Ascending aorta (tissue), 2 donors: ENCODE results near the gene POMGNT1. TPM values are rescaled to one million over a fixed set of nuclear protein-coding genes. Genes with fewer than 3 reads are reported as not detected.
A peak's percentile ranks its signal among the peaks of the same experiment; 100 is the strongest.

Experiments
- DNase-seq, 2 donors: peaks; one replicate each; pipeline ENCODE4 v3.0.0-alpha.2; 2019; ENCODE audit warnings: low spot score in 2 of 2
- H3K27ac ChIP-seq, 2 donors: fragments of 200-600 bp; sonication (generic); one replicate each; pipeline ENCODE4 v1.5.1; 2016 to 2017; ENCODE audit warnings: mild to moderate bottlenecking in 1 of 2
- H3K27me3 ChIP-seq: fragments of 200-600 bp; sonication (generic); one replicate; pipeline ENCODE4 v1.5.1; 2017
- H3K36me3 ChIP-seq, 2 donors: fragments of 200-600 bp; sonication (generic); one replicate each; pipeline ENCODE4 v1.5.1; 2016
- H3K4me1 ChIP-seq, 2 donors: fragments of 200-600 bp; sonication (generic); one replicate each; pipeline ENCODE4 v1.5.1; 2016 to 2017; ENCODE audit warnings: mild to moderate bottlenecking in 1 of 2
- H3K4me3 ChIP-seq, 2 donors: fragments of 200-600 bp; sonication (generic); one replicate each; pipeline ENCODE4 v1.5.1; 2016 to 2017; ENCODE audit warnings: mild to moderate bottlenecking in 1 of 2
- H3K9me3 ChIP-seq, 2 donors: fragments of 200-600 bp; sonication (generic); one replicate each; pipeline ENCODE4 v1.5.1; 2016
- CTCF ChIP-seq, 3 experiments: fragments of 200-600 bp in 2 of 3; fragments of 450-650 bp in 1 of 3; sonication (generic) in 2 of 3; IDR thresholded peaks; one replicate each; pipeline ENCODE4 v1.5.1; 2016 to 2019; ENCODE audit warnings: antibody characterized with exemption in 3 of 3, mild to moderate bottlenecking in 1 of 3, moderate library complexity in 1 of 3
- intact Hi-C: fragments of 100-400 bp; cut with DNase I; formaldehyde crosslinking; loops from one replicate; pipeline ENCODE4 v1.15.1; 2023
- total RNA-seq: library from RNA; depleted of rRNA; stranded (reverse); fragments of >200 nt; gene quantifications from one replicate; pipeline ENCODE4 v1.1.0, GENCODE V29; 2016

Gene POMGNT1
- total RNA-seq, 1 donor from 2014 or later = 122 TPM

GRCh38 chr1:46171871-46172270, 26.4 kb downstream of the POMGNT1 start:
- TF ChIP-seq CTCF (IDR thresholded peaks at IDR 0.05) = no peak
- no peaks in the 10 kb centered on the region for H3K9me3 ChIP-seq
- intact Hi-C loops = loop anchor here (10.0 kb wide), 1 partner anchor 487 kb away; the partner anchor contains the start of genes GPBP1L1 and TMEM69
- H3K27ac ChIP-seq = no peak overlapping the region
- no peak for DNase-seq
- no peaks in the 10 kb centered on the region for H3K36me3 ChIP-seq
- H3K4me3 ChIP-seq = no peak overlapping the region
- H3K4me1 ChIP-seq = peaks cover 3 to 20% of the 10 kb centered on the region in 2 donors
- no peaks in the 10 kb centered on the region for H3K27me3 ChIP-seq

DNA sequence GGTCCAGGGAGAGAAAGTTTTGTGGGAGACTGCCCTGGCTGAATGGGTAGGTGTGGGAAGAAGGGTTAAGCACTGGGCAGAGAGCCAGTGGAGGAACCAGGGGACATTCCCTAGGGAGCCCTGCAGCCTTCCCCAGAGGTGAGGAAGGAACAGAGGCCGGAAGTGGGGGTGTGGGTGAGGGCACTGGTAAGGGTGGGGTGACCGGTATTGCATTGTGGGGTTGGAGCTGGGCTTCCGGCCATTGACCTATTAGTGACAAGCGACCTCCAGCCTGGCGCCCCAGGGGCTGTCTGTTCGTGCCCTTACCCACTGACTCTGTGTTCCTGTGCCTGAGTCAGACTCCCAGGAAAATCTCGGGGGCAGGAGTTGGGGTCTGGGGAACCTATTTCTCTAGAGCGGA, 26.9 kb downstream of the POMGNT1 start:
- Histone ChIP-seq H3K9me3 (no peaks in the 10 kb centered on the region), H3K27me3 (no peaks in the 10 kb centered on the region), H3K4me3 (no peak overlapping the region), H3K4me1 (peaks cover 3 to 20% of the 10 kb centered on the region in 2 donors), H3K27ac (no peak overlapping the region), H3K36me3 (no peaks in the 10 kb centered on the region)
- intact Hi-C loops = loop anchor here (10.0 kb wide), 1 partner anchor 487 kb away; the partner anchor contains the start of genes GPBP1L1 and TMEM69
- no peak for TF ChIP-seq CTCF (IDR thresholded peaks at IDR 0.05)
- DNase-seq = no peak

DNA sequence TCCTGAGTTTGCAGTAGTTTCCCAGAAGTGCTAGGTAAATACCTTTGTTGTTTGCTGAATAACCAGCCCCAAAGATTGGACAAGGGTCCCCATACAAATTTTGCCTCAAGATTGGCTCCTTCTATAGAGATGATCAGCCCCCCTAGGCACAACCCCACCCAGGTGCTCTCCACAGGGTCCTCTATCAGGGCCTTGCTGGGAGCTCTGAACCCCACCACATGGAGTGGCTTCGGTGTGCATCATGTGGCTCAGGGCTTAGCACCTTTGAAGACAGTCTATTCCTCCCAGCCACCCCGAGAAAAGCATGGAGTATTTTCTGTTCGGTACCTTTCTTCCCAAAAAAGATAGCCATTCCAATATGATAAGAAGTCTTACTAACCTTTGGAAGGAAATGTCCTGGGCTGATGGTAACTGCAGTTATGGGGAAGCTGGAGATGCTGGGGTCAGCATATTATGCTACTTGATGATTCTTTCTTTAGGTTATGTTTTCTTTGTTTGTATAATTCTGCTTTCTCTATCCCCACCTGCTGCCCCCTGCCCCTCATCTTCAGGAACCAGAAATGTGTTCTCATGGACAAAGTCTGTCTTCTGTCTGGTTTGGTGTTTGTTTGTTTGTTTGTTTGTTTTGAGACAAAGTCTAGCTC, 28.3 kb downstream of the POMGNT1 start:
- Histone ChIP-seq H3K4me1 (peaks cover 1 to 20% of the 10 kb centered on the region in 2 donors), H3K27me3 (no peaks in the 10 kb centered on the region), H3K9me3 (no peaks in the 10 kb centered on the region), H3K4me3 (no peak overlapping the region), H3K27ac (no peak overlapping the region), H3K36me3 (no peaks in the 10 kb centered on the region)
- TF ChIP-seq CTCF (IDR thresholded peaks at IDR 0.05) = no peak
- intact Hi-C loops = loop anchor here (10.0 kb wide), 1 partner anchor 485 kb away; the partner anchor contains the start of genes GPBP1L1 and TMEM69
- no peak for DNase-seq

DNA sequence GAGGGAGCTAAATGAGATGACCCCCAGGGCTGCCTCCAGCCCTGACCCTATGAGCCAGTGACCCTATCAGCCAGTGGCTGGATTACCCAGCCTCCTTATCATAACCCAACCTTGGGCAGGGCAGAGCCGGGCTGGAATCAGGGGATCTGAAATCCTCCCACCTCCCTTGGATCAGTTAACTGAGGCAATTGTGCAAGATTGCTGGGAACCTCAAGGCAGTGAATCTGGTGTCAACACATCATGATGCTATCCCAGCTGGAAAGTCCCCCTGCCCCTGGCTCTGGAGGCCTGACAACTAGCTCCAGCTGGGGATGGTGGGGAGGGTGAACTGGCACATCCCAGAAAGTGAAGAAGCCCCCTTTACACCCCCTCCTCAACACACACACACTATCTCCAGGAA, 29.8 kb downstream of the POMGNT1 start:
- no peak for TF ChIP-seq CTCF (IDR thresholded peaks at IDR 0.05)
- no peak overlapping the region for H3K4me3 ChIP-seq
- no peak for DNase-seq
- no peaks in the 10 kb centered on the region for H3K36me3 ChIP-seq
- peaks cover 0 to 10% of the 10 kb centered on the region in 2 donors for H3K4me1 ChIP-seq
- intact Hi-C loops = no loop called here
- no peak overlapping the region for H3K27ac ChIP-seq
- H3K27me3 ChIP-seq = no peaks in the 10 kb centered on the region
- no peaks in the 10 kb centered on the region for H3K9me3 ChIP-seq

GRCh38 chr1:46166521-46167462, 31.4 kb downstream of the POMGNT1 start:
- H3K27me3 ChIP-seq = no peaks in the 10 kb centered on the region
- no peaks in the 10 kb centered on the region for H3K9me3 ChIP-seq
- peak overlapping the region; percentile 63 to 71 for H3K4me3 ChIP-seq
- peaks cover 0 to 7% of the 10 kb centered on the region in 2 donors for H3K4me1 ChIP-seq
- no peaks in the 10 kb centered on the region for H3K36me3 ChIP-seq
- DNase-seq = peak in 1 of 2 donors; percentile 73
- peak overlapping the region in 1 of 2 donors; percentile 60 for H3K27ac ChIP-seq
- intact Hi-C loops = no loop called here
- TF ChIP-seq CTCF (IDR thresholded peaks at IDR 0.05) = no peak
